HG03135 (cell line): ENCODE measurements around the gene NDUFS7.

Experiments
- ATAC-seq: cut with Tn5 transposase; IDR thresholded peaks from one replicate; pipeline ENCODE4 v1.9.1; 2021; ENCODE audit warnings: mild to moderate bottlenecking, moderate library complexity; ENCODE audit not compliant: unreplicated experiment

The NDUFS7 gene

GRCh38 chr19:1399745-1400144 lies 16.0 kb downstream of the NDUFS7 start:
- no peak for ATAC-seq

- ATAC-seq = no peak
Measured at GRCh38 chr19:1400281-1401137, 16.8 kb downstream of the NDUFS7 start.

- no peak for ATAC-seq
Measured at GRCh38 chr19:1401138-1401888, 17.6 kb downstream of the NDUFS7 start, which contains the start of gene GAMT. Gene GAMT (minus strand): TSS chr19:1401542. CDS start chr19:1401476, 66 bp downstream.

- no peak for ATAC-seq
Measured at GRCh38 chr19:1401889-1402217, 18.1 kb downstream of the NDUFS7 start.

GRCh38 chr19:1402411-1403070 lies 18.8 kb downstream of the NDUFS7 start:
- ATAC-seq = no peak

- peak; percentile 68 for ATAC-seq
Measured at GRCh38 chr19:1406774-1407527, 23.2 kb downstream of the NDUFS7 start.

GRCh38 chr19:1407528-1408299 lies 24.0 kb downstream of the NDUFS7 start, which contains the start of gene DAZAP1:
Gene DAZAP1 (plus strand): TSS chr19:1407586. CDS start chr19:1407774, 188 bp downstream.
- peak; percentile 25 for ATAC-seq

GRCh38 chr19:1408300-1409203 lies 24.8 kb downstream of the NDUFS7 start:
- ATAC-seq = no peak

GRCh38 chr19:1409204-1410005 lies 25.7 kb downstream of the NDUFS7 start:
- ATAC-seq = no peak

GRCh38 chr19:1410136-1410786 lies 26.6 kb downstream of the NDUFS7 start:
- no peak for ATAC-seq

- ATAC-seq = no peak
Measured at GRCh38 chr19:1410789-1411188, 27.1 kb downstream of the NDUFS7 start.

GRCh38 chr19:1411255-1412191 lies 27.8 kb downstream of the NDUFS7 start:
- no peak for ATAC-seq

GRCh38 chr19:1412323-1412923 lies 28.7 kb downstream of the NDUFS7 start:
- no peak for ATAC-seq

- ATAC-seq = no peak
Measured at GRCh38 chr19:1412995-1413800, 29.5 kb downstream of the NDUFS7 start.
